NCI-H146 (cell line): ENCODE measurements around the gene CAPN5.
A peak's percentile ranks its signal among the peaks of the same experiment; 100 is the strongest.
"Not testable (repeated sequence)": the region's sequence is repeated elsewhere in the genome, so short reads cannot be mapped to it uniquely, and the experiment has no call there.

Experiments
- DNase-seq: peaks from one replicate; lab custom pipeline; 2025; lab: John Stamatoyannopoulos, UW

CAPN5 gene

GRCh38 chr11:77066229-77067042, at the start of gene CAPN5:
TSS of gene CAPN5 (plus strand) at chr11:77066971. CDS start at chr11:77084887, 17,916 bp downstream.
- peak; percentile 88 for DNase-seq

- not testable (repeated sequence) for DNase-seq
Observed at GRCh38 chr11:77018396-77018924, 48.3 kb upstream of the CAPN5 start.

- DNase-seq: no peak
Observed at GRCh38 chr11:77019976-77020595, 46.7 kb upstream of the CAPN5 start.

GRCh38 chr11:77020734-77021133, 46.0 kb upstream of the CAPN5 start:
- no peak for DNase-seq

- DNase-seq: no peak
Observed at GRCh38 chr11:77024745-77025144, 42.0 kb upstream of the CAPN5 start.

GRCh38 chr11:77026221-77026620, 40.5 kb upstream of the CAPN5 start:
- DNase-seq: no peak

GRCh38 chr11:77026743-77027142, 40.0 kb upstream of the CAPN5 start:
- peak; percentile 35 for DNase-seq

GRCh38 chr11:77027275-77027674, 39.5 kb upstream of the CAPN5 start:
- no peak for DNase-seq

GRCh38 chr11:77029829-77030228, 36.9 kb upstream of the CAPN5 start:
- no peak for DNase-seq

GRCh38 chr11:77030834-77031414, 35.8 kb upstream of the CAPN5 start:
- no peak for DNase-seq

- no peak for DNase-seq
Observed at GRCh38 chr11:77031599-77031998, 35.2 kb upstream of the CAPN5 start.

- no peak for DNase-seq
Observed at GRCh38 chr11:77035039-77035438, 31.7 kb upstream of the CAPN5 start.

- peak; percentile 18 for DNase-seq
Observed at GRCh38 chr11:77035580-77035979, 31.2 kb upstream of the CAPN5 start.

GRCh38 chr11:77036398-77036797, 30.4 kb upstream of the CAPN5 start:
- no peak for DNase-seq

- no peak for DNase-seq
Observed at GRCh38 chr11:77037057-77037456, 29.7 kb upstream of the CAPN5 start.

GRCh38 chr11:77038029-77038824, 28.5 kb upstream of the CAPN5 start:
- no peak for DNase-seq

GRCh38 chr11:77038825-77039326, 27.9 kb upstream of the CAPN5 start:
- DNase-seq: no peak

GRCh38 chr11:77039491-77040400, 27.0 kb upstream of the CAPN5 start:
- DNase-seq: peak; percentile 12

GRCh38 chr11:77040401-77040777, 26.4 kb upstream of the CAPN5 start:
- DNase-seq: no peak

- DNase-seq: no peak
Observed at GRCh38 chr11:77040889-77041288, 25.9 kb upstream of the CAPN5 start.
